ELR (cell line): ENCODE results near the gene TAF5L.
A peak's percentile ranks its signal among the peaks of the same experiment; 100 is the strongest.

ENCODE experiments used
- DNase-seq: peaks from one replicate; pipeline ENCODE4 v3.0.0-alpha.2; 2015; ENCODE audit warnings: low read depth

Gene TAF5L

GRCh38 chr1:229625915-229626831, at the start of gene TAF5L, which contains the start of gene URB2:
Gene TAF5L, minus strand, starts transcription at chr1:229626122. Its CDS starts 11,640 bp downstream, at chr1:229614482.
Gene URB2, plus strand, starts transcription at chr1:229626247. Its CDS starts 1,387 bp downstream, at chr1:229627634.
- peak; percentile 90 for DNase-seq

GRCh38 chr1:229675396-229675795, 49.5 kb upstream of the TAF5L start:
- no peak for DNase-seq

GRCh38 chr1:229674042-229674441, 48.1 kb upstream of the TAF5L start:
- DNase-seq = no peak

- no peak for DNase-seq
Observed at GRCh38 chr1:229672246-229672645, 46.3 kb upstream of the TAF5L start.

GRCh38 chr1:229671310-229671709, 45.4 kb upstream of the TAF5L start:
- DNase-seq = no peak

- DNase-seq = no peak
Observed at GRCh38 chr1:229669333-229669732, 43.4 kb upstream of the TAF5L start.

- DNase-seq = no peak
Observed at GRCh38 chr1:229666585-229666984, 40.7 kb upstream of the TAF5L start.

- no peak for DNase-seq
Observed at GRCh38 chr1:229665912-229666558, 40.1 kb upstream of the TAF5L start.

- peak; percentile 89 for DNase-seq
Observed at GRCh38 chr1:229664133-229664689, 38.3 kb upstream of the TAF5L start.

GRCh38 chr1:229661897-229662296, 36.0 kb upstream of the TAF5L start:
- no peak for DNase-seq

GRCh38 chr1:229661022-229661877, 35.3 kb upstream of the TAF5L start:
- peak; percentile 69 for DNase-seq

- no peak for DNase-seq
Observed at GRCh38 chr1:229657993-229658755, 32.3 kb upstream of the TAF5L start.

GRCh38 chr1:229655781-229656180, 29.9 kb upstream of the TAF5L start:
- no peak for DNase-seq

- DNase-seq = no peak
Observed at GRCh38 chr1:229653420-229653819, 27.5 kb upstream of the TAF5L start.

GRCh38 chr1:229651546-229651945, 25.6 kb upstream of the TAF5L start:
- no peak for DNase-seq

GRCh38 chr1:229650045-229650444, 24.1 kb upstream of the TAF5L start:
- DNase-seq = no peak

GRCh38 chr1:229648406-229648805, 22.5 kb upstream of the TAF5L start:
- DNase-seq = no peak

GRCh38 chr1:229645324-229645993, 19.5 kb upstream of the TAF5L start:
- DNase-seq = no peak

- no peak for DNase-seq
Observed at GRCh38 chr1:229643996-229644745, 18.2 kb upstream of the TAF5L start.

GRCh38 chr1:229642970-229643369, 17.0 kb upstream of the TAF5L start:
- no peak for DNase-seq
